Measurements from ENCODE around the gene C1QTNF2. TPM values are rescaled to one million over a fixed set of nuclear protein-coding genes. Genes with fewer than 3 reads are reported as not detected.
A peak's percentile ranks its signal among the peaks of the same experiment; 100 is the strongest.

C1QTNF2 gene
- total and polyA plus RNA-seq, 2 of the 4 experiments (the other 2 are of a cell fraction), result 0.72 to 1.2 TPM

DNA sequence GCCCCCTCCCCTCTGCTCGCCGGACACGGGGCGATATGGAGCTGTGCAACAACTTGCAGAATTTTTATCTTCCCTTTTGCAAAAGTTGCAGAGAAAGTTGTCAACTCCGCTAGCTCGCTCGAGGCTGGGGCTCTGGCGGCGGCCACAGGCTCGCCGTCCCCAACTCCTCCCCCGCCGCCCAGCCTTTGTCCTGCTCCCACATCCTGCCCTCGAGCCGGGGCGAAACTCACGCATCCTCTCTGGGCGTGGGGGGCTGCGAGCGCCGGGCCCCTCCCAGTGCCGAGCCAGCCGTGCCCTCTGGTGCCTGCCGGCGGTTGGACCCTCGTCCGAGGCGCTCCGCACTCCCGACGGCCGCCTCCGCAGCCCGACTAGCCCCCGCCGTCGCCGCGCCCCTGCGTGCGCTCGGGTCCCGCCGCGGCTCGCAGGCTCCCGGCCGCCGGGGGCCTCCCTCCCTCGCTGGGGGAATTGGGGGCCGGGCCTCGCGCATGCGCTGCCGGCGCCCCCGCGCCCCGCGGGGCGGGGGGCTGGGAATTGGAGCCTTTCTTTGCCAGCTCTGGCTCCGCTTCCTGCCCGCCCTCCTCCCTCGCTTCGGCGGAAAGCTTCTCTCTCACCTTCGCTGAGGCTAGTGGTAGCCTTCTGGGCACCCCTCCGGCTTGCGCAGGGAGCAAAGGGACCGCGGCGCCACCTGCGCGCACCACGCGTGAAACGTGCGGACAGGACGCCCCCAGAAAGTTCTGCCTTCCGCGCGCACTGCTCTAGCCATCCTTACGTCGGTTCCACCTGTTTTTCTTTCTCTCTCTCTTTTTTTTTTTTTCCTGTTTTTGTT is 58.1 kb downstream of the C1QTNF2 start, which contains the start of gene CCNJL:
Gene CCNJL (minus strand): TSS at position 431 of the 826 bp plus-strand sequence. CDS start 641 bp downstream, outside the sequence.
- intact Hi-C loops (cut with micrococcal nuclease) (no loop called here), in situ Hi-C loops (cut with MboI; ENCODE audit: low sequenced_read_pairs) (no loop called here), dilution Hi-C loops (cut with HindIII; ENCODE audit: low sequenced_read_pairs, unreplicated experiment) (no loop called here)
- ATAC-seq (ENCODE audit: low read depth), result peak; percentile 84
- BruUV-seq (replicated peaks), result no TSS peak
- peak; percentile 44 for DNase-seq
- H2BK20ac ChIP-seq (ENCODE audit: low read depth, low read length), result no peak within 1 kb of the TSS
- TF ChIP-seq RFX5 (IDR thresholded peaks at IDR 0.05; ENCODE audit: low read depth, low read length) (no peak), RCOR1 (IDR thresholded peaks at IDR 0.05; ENCODE audit: insufficient replicate concordance, low read length) (no peak), BHLHE40 (IDR thresholded peaks at IDR 0.05; ENCODE audit: low read depth, low read length) (0 out of 2 replicates have a peak, but pooled peaks have one; percentile 37), USF2 (IDR thresholded peaks at IDR 0.05; ENCODE audit: low read depth, low read length) (no peak), SMC3 (IDR thresholded peaks at IDR 0.05; ENCODE audit: low read depth, low read length) (no peak), MXI1 (IDR thresholded peaks at IDR 0.05; ENCODE audit: borderline replicate concordance, low read depth, low read length) (no peak), MAZ (IDR thresholded peaks at IDR 0.05; ENCODE audit: borderline replicate concordance, low read depth, low read length) (peak; percentile 96), CEBPB (IDR thresholded peaks at IDR 0.05; ENCODE audit: low read depth, low read length) (no peak), POLR2A (IDR thresholded peaks at IDR 0.05; ENCODE audit: low read depth, low read length) (peak; percentile 39; the same call in 1 of the 2 replicates)
- H4K8ac ChIP-seq (ENCODE audit: low read depth in 2 of 2, low read length in 2 of 2), result peak within 1 kb of the TSS; percentile 65 to 89
- H3K4me1 ChIP-seq (ENCODE audit: control insufficient read depth, insufficient read depth, low read length), result peaks cover 2% of the 10 kb centered on the region; the same call in 1 of the 2 replicates
- peak within 1 kb of the TSS; percentile 54 for H3K14ac ChIP-seq (replicated peaks; ENCODE audit: low read depth, low read length)
- H2AK9ac ChIP-seq (replicated peaks; ENCODE audit: low read depth, low read length, poor library complexity), result peak within 1 kb of the TSS; percentile 80
- no peaks in the 10 kb centered on the region; the same call in 1 of the 2 replicates for H3K27me3 ChIP-seq (ENCODE audit: control insufficient read depth, insufficient read depth, low read length)
- peak within 1 kb of the TSS; percentile 27; the same call in 1 of the 3 replicates for H2BK15ac ChIP-seq (ENCODE audit: low read depth, low read length)
- peak within 1 kb of the TSS; percentile 83; the same call in 1 of the 2 replicates for H2BK120ac ChIP-seq (ENCODE audit: low read depth, low read length)
- peak within 1 kb of the TSS; percentile 91 for H3K4me3 ChIP-seq (ENCODE audit: insufficient read depth, low read depth, low read length)
- POLR2A ChIA-PET (ENCODE audit: unreplicated experiment), result interaction anchor here (0.5 to 0.6 kb wide), 2 partner anchors 109 to 911 kb away, joined by 3 read pairs; partner anchors contain the start of gene PTTG1
- H3K4me2 ChIP-seq (ENCODE audit: low read depth, low read length), result peak within 1 kb of the TSS; percentile 94
- H3K9me1 ChIP-seq (ENCODE audit: insufficient read depth, low read length), result no peaks in the 10 kb centered on the region
- peak within 1 kb of the TSS; percentile 55 for H3K27ac ChIP-seq (ENCODE audit: insufficient read depth, low read length)
- H3K36me3 ChIP-seq (ENCODE audit: control insufficient read depth, insufficient read depth, low read length), result peaks cover 6% of the 10 kb centered on the region
- H2AFZ ChIP-seq (replicated peaks; ENCODE audit: low read length, poor library complexity), result peak within 1 kb of the TSS; percentile 96
- H4K91ac ChIP-seq (ENCODE audit: insufficient read depth, low read depth, low read length), result peak within 1 kb of the TSS; percentile 67; the same call in 1 of the 2 replicates
- H3K18ac ChIP-seq (ENCODE audit: low read depth, low read length), result peak within 1 kb of the TSS; percentile 19
- no peak within 1 kb of the TSS for H2AK5ac ChIP-seq (ENCODE audit: low read depth, low read length)
- peak within 1 kb of the TSS; percentile 53 for H2BK5ac ChIP-seq (ENCODE audit: low read depth, low read length, poor library complexity, severe bottlenecking)
- H3K23ac ChIP-seq (ENCODE audit: low read depth, low read length), result peak within 1 kb of the TSS; percentile 63; the same call in 1 of the 2 replicates
- H3K56ac ChIP-seq (ENCODE audit: extremely low read depth, insufficient read depth, low read length), result peak within 1 kb of the TSS; percentile 41; the same call in 1 of the 2 replicates
- H4K20me1 ChIP-seq (ENCODE audit: insufficient read depth, low read length), result no peaks in the 10 kb centered on the region
- H4K5ac ChIP-seq (ENCODE audit: low read depth, low read length), result peak within 1 kb of the TSS; percentile 72
- peak within 1 kb of the TSS; percentile 84 for H3K9ac ChIP-seq (ENCODE audit: low read depth, low read length)
- no peaks in the 10 kb centered on the region for H3K9me3 ChIP-seq (ENCODE audit: control insufficient read depth, insufficient read depth, low read length)
- peak within 1 kb of the TSS; percentile 52 for H3K4ac ChIP-seq (ENCODE audit: low read depth, low read length)
- H3K79me1 ChIP-seq (ENCODE audit: low read depth in 1 of 2, low read length in 2 of 2), result peaks cover 13 to 24% of the 10 kb centered on the region in 2 experiments
- CTCF ChIA-PET, result interaction anchor here (0.6 kb wide), 2 partner anchors 34 to 38 kb away, joined by 3 read pairs; no protein-coding TSS in a partner anchor
- WGBS, 2 experiments (ENCODE audit: extremely low coverage in 2 of 2, insufficient read length in 1 of 2), result 0% methylated on average over 10 of the region's 84 CpGs; no CpG with 5 or more reads in 1 of the 2 experiments
